GM12878 (cell line): Measurements from ENCODE around the gene C17orf107. TPM values are rescaled to one million over a fixed set of nuclear protein-coding genes. Genes with fewer than 3 reads are reported as not detected.

Experiments
- ESRRA ChIP-seq: IDR thresholded peaks from 2 replicates; pipeline ENCODE4 v1.6.1; 2012; ENCODE audit warnings: mild to moderate bottlenecking, low read length, improper control_type of control experiment
- FOXM1 ChIP-seq: IDR thresholded peaks from 2 replicates; pipeline ENCODE4 v1.6.1; 2012; ENCODE audit warnings: low read depth, mild to moderate bottlenecking, inconsistent platforms, low read length, moderate library complexity
- GATAD2B ChIP-seq: fragments of 450-650 bp; conservative IDR thresholded peaks from 2 replicates; pipeline ENCODE4 v1.6.1; 2017; ENCODE audit warnings: low read depth, mild to moderate bottlenecking, moderate library complexity
- HDGF ChIP-seq: fragments of 450-650 bp; IDR thresholded peaks from 2 replicates; pipeline ENCODE4 v1.6.1; 2016; ENCODE audit warnings: antibody characterized with exemption
- IKZF1 ChIP-seq: fragments of 450-650 bp; conservative IDR thresholded peaks from 2 replicates; pipeline ENCODE4 v1.6.1; 2017; ENCODE audit warnings: antibody characterized with exemption, mild to moderate bottlenecking
- MEF2A ChIP-seq: IDR thresholded peaks from 2 replicates; pipeline ENCODE4 v1.6.1; 2011; ENCODE audit warnings: low read depth, mild to moderate bottlenecking, low read length, moderate library complexity; ENCODE audit not compliant: insufficient read depth
- ZNF687 ChIP-seq: fragments of 450-650 bp; IDR thresholded peaks from 2 replicates; pipeline ENCODE4 v1.6.1; 2017; ENCODE audit warnings: mild to moderate bottlenecking, moderate library complexity
- polyA plus RNA-seq, 11 experiments: library from polyadenylated mRNA; depleted of rRNA in 4 of 11; unstranded in 6 of 11; stranded (reverse) in 5 of 11; fragments of >200 nt; fragmentation: Nextera tagmentation in 4 of 11; fragmentation: Illumina TruSeq in 1 of 11; extraction: Ambion mirVana in 4 of 11; extraction: Trizol in 1 of 11; gene quantifications; 1 replicate in 1 of 11; 2 replicates in 10 of 11; pipeline versions ENCODE4 v1.2.1 to v1.2.3, GENCODE V29; 2011 to 2016; ENCODE audit warnings: inconsistent platforms in 2 of 11, missing spikeins in 2 of 11, low read depth in 1 of 11
- total RNA-seq, 4 experiments: library from RNA; depleted of rRNA in 3 of 4; stranded (reverse); fragments of >200 nt in 3 of 4; fragmentation: Illumina TruSeq in 1 of 4; extraction: Trizol in 1 of 4; gene quantifications; 2 replicates each; pipeline versions ENCODE4 v1.2.1 to v1.2.3, GENCODE V29; 2013 to 2021
- TF ChIP-seq, protein P1 (sequence below), 3 experiments: IDR thresholded peaks in 2 of 3; conservative IDR thresholded peaks in 1 of 3; 2 replicates each; pipeline ENCODE4 v1.5.1; 2011; ENCODE audit warnings: low read depth in 3 of 3, low read length in 3 of 3, mild to moderate bottlenecking in 3 of 3, control low read depth in 2 of 3, moderate library complexity in 2 of 3, inconsistent platforms in 1 of 3, mixed read lengths in 1 of 3; ENCODE audit not compliant: control insufficient read depth in 2 of 3, insufficient read depth in 1 of 3; ENCODE audit errors: extremely low read depth in 1 of 3

The C17orf107 gene
- total and polyA plus RNA-seq, 10 of the 15 experiments (the other 5 are each of a cell fraction or from before 2014, with no cell fraction given): 0.05 to 0.46 (median 0.11) TPM; not detected in 3

DNA sequence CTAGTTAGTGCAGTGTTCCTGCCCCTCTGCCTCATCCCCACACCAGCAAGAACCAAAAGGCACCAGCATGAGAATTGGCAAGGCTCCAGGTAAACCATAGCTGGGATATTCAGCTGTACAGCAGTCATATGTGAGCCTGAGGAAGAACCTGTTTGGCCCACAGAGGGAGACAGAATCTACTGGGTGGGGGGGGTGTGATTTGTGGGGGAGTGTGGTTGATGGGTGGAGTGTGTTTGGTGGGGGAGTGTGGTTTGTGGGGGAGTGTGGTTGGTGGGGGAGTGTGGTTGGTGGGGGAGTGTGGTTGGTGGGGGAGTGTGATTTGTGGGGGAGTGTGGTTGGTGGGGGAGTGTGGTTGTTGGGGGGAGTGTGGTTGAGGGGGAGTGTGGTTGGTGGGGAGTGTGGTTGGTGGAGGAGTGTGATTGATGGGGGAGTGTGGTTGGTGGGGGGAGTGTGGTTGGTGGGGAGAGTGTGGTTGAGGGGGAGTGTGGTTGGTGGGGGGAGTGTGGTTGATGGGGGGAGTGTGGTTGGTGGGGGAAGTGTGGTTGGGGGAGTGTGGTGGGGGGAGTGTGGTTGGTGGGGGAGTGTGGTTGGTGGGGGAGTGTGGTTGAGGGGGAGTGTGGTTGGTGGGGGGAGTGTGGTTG lies 46.6 kb upstream of the C17orf107 start (continued):
- TF ChIP-seq, protein P1, sequence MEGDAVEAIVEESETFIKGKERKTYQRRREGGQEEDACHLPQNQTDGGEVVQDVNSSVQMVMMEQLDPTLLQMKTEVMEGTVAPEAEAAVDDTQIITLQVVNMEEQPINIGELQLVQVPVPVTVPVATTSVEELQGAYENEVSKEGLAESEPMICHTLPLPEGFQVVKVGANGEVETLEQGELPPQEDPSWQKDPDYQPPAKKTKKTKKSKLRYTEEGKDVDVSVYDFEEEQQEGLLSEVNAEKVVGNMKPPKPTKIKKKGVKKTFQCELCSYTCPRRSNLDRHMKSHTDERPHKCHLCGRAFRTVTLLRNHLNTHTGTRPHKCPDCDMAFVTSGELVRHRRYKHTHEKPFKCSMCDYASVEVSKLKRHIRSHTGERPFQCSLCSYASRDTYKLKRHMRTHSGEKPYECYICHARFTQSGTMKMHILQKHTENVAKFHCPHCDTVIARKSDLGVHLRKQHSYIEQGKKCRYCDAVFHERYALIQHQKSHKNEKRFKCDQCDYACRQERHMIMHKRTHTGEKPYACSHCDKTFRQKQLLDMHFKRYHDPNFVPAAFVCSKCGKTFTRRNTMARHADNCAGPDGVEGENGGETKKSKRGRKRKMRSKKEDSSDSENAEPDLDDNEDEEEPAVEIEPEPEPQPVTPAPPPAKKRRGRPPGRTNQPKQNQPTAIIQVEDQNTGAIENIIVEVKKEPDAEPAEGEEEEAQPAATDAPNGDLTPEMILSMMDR (IDR thresholded peaks at IDR 0.05 in 2 of 3, conservative IDR thresholded peaks at IDR 0.05 in 1 of 3; ENCODE audit: control insufficient read depth in 2 of 3, extremely low read depth in 1 of 3, insufficient read depth in 1 of 3, low read depth in 3 of 3, low read length in 3 of 3): no peak
- no peak for TF ChIP-seq MEF2A
- TF ChIP-seq ESRRA: no peak
- TF ChIP-seq ZNF687: no peak
- TF ChIP-seq HDGF: no peak
- no peak for TF ChIP-seq IKZF1
- TF ChIP-seq GATAD2B: no peak
- TF ChIP-seq FOXM1: no peak
